Smooth muscle cell (in vitro differentiated cells): ENCODE results near the gene UBN1. TPM values are rescaled to one million over a fixed set of nuclear protein-coding genes. Genes with fewer than 3 reads are reported as not detected.

Experiments
- DNase-seq: peaks from one replicate; lab custom pipeline; 2025; ENCODE audit not compliant: unreplicated experiment; lab: John Stamatoyannopoulos, UW
- H2AFZ ChIP-seq: fragments of 200-600 bp; sonication (generic); 2 replicates; pipeline ENCODE4 v1.6.0; 2016; ENCODE audit warnings: antibody characterized with exemption, low read depth, mild to moderate bottlenecking
- H3F3A ChIP-seq: fragments of 200-600 bp; sonication (generic); 2 replicates; pipeline ENCODE4 v1.6.0; 2017; ENCODE audit warnings: antibody characterized with exemption, low read depth
- H3K27ac ChIP-seq: fragments of 200-600 bp; sonication (generic); 2 replicates; pipeline ENCODE4 v1.5.1; 2016; ENCODE audit warnings: low read depth, mild to moderate bottlenecking
- H3K27me3 ChIP-seq: fragments of 200-600 bp; sonication (generic); 2 replicates; pipeline ENCODE4 v1.6.1; 2016; ENCODE audit warnings: low read depth, mild to moderate bottlenecking
- H3K36me3 ChIP-seq: fragments of 200-600 bp; sonication (generic); 2 replicates; pipeline ENCODE4 v1.5.1; 2016; ENCODE audit warnings: low read depth
- H3K4me1 ChIP-seq: fragments of 200-600 bp; sonication (generic); 2 replicates; pipeline ENCODE4 v1.5.1; 2016; ENCODE audit warnings: low read depth
- H3K4me2 ChIP-seq: fragments of 200-600 bp; sonication (generic); 2 replicates; pipeline ENCODE4 v1.6.0; 2016; ENCODE audit warnings: mild to moderate bottlenecking
- H3K4me3 ChIP-seq: fragments of 200-600 bp; sonication (generic); 2 replicates; pipeline ENCODE4 v1.5.1; 2016; ENCODE audit warnings: mild to moderate bottlenecking
- H3K79me2 ChIP-seq: fragments of 200-600 bp; sonication (generic); 2 replicates; pipeline ENCODE4 v1.6.0; 2016; ENCODE audit warnings: low read depth, mild to moderate bottlenecking
- H3K9ac ChIP-seq: fragments of 200-600 bp; sonication (generic); 2 replicates; pipeline ENCODE4 v1.6.0; 2016; ENCODE audit warnings: low read depth
- H3K9me3 ChIP-seq: fragments of 200-600 bp; sonication (generic); replicated peaks from 2 replicates; pipeline ENCODE4 v1.5.1; 2016; ENCODE audit warnings: low read depth
- H4K20me1 ChIP-seq: fragments of 200-600 bp; sonication (generic); 2 replicates; pipeline ENCODE4 v1.6.0; 2016; ENCODE audit warnings: low read depth
- WGBS: methylation state at CpG from one replicate; pipeline ENCODE4 v1.1.7; 2016; ENCODE audit warnings: low lambda C conversion rate; 5-methylcytosine and 5-hydroxymethylcytosine counted together
- polyA plus RNA-seq: library from polyadenylated mRNA; unstranded; fragments of >200 nt; fragmentation: Nextera tagmentation; extraction: Ambion mirVana; gene quantifications from 2 replicates; pipeline ENCODE4 v1.2.1, GENCODE V29; 2016
- total RNA-seq: library from RNA; depleted of rRNA; stranded (reverse); fragments of >200 nt; gene quantifications from 2 replicates; pipeline ENCODE4 v1.2.3, GENCODE V29; 2014
- TF ChIP-seq, protein P1 (sequence below): fragments of 200-600 bp; sonication (generic); IDR thresholded peaks from 2 replicates; pipeline ENCODE4 v1.5.1; 2017; ENCODE audit warnings: borderline replicate concordance, mild to moderate bottlenecking, antibody characterized with exemption; ENCODE audit not compliant: insufficient read depth, poor library complexity, severe bottlenecking

UBN1 gene
- total and polyA plus RNA-seq, 2 experiments from 2014 or later = 16.2 to 29.7 TPM

DNA sequence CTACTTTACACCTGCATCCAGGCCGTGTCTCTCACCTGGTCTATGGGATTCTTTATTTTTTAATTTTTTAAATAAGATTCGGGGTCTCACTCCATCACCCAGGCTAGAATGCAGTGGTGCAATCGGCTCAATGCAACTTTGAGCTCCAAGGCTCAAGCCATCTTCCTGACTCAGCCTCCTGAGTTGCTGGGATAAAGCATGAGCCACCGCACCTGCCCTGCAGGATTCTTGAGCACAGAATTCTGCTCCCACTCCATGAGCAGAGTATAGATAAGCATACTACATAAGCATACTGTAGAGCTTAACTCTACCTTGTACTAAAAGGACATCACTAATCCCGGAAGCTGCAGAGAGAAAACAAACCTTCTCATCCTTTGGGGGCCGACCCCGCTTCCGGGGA lies 15.7 kb upstream of the UBN1 start:
- H3K79me2 ChIP-seq = peaks cover 14% of the 10 kb centered on the region
- H3K27ac ChIP-seq = no peak overlapping the region
- H3K4me2 ChIP-seq = no peak overlapping the region
- peaks cover 37% of the 10 kb centered on the region for H4K20me1 ChIP-seq
- no peaks in the 10 kb centered on the region for H3F3A ChIP-seq
- no peak overlapping the region for H3K9ac ChIP-seq
- no peaks in the 10 kb centered on the region for H3K9me3 ChIP-seq
- peaks cover 17% of the 10 kb centered on the region for H3K36me3 ChIP-seq
- H3K4me1 ChIP-seq = no peaks in the 10 kb centered on the region
- no peak overlapping the region for H2AFZ ChIP-seq
- WGBS = 99% methylated on average over 8 of the region's 8 CpGs
- no peak for DNase-seq
- no peak overlapping the region for H3K4me3 ChIP-seq
- no peaks in the 10 kb centered on the region for H3K27me3 ChIP-seq
- TF ChIP-seq, protein P1, sequence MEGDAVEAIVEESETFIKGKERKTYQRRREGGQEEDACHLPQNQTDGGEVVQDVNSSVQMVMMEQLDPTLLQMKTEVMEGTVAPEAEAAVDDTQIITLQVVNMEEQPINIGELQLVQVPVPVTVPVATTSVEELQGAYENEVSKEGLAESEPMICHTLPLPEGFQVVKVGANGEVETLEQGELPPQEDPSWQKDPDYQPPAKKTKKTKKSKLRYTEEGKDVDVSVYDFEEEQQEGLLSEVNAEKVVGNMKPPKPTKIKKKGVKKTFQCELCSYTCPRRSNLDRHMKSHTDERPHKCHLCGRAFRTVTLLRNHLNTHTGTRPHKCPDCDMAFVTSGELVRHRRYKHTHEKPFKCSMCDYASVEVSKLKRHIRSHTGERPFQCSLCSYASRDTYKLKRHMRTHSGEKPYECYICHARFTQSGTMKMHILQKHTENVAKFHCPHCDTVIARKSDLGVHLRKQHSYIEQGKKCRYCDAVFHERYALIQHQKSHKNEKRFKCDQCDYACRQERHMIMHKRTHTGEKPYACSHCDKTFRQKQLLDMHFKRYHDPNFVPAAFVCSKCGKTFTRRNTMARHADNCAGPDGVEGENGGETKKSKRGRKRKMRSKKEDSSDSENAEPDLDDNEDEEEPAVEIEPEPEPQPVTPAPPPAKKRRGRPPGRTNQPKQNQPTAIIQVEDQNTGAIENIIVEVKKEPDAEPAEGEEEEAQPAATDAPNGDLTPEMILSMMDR = no peak

- no peak overlapping the region for H3K4me2 ChIP-seq
- no peak for DNase-seq
- H4K20me1 ChIP-seq = peaks cover 37% of the 10 kb centered on the region
- TF ChIP-seq, protein P1 = no peak
- H3K4me3 ChIP-seq = no peak overlapping the region
- H3K27ac ChIP-seq = no peak overlapping the region
- no peaks in the 10 kb centered on the region for H3K27me3 ChIP-seq
- H3F3A ChIP-seq = no peaks in the 10 kb centered on the region
- no peaks in the 10 kb centered on the region for H3K4me1 ChIP-seq
- H3K79me2 ChIP-seq = peaks cover 14% of the 10 kb centered on the region
- H3K9me3 ChIP-seq = no peaks in the 10 kb centered on the region
- H2AFZ ChIP-seq = no peak overlapping the region
- peaks cover 17% of the 10 kb centered on the region for H3K36me3 ChIP-seq
- WGBS = 99% methylated on average over 6 of the region's 6 CpGs
- H3K9ac ChIP-seq = no peak overlapping the region
Measured at GRCh38 chr16:4832698-4833343, 14.5 kb upstream of the UBN1 start.

GRCh38 chr16:4833584-4833983 lies 13.7 kb upstream of the UBN1 start:
- H3K27ac ChIP-seq = no peak overlapping the region
- no peaks in the 10 kb centered on the region for H3K27me3 ChIP-seq
- no peak overlapping the region for H3K4me3 ChIP-seq
- no peak for DNase-seq
- TF ChIP-seq, protein P1 = no peak
- H3K4me1 ChIP-seq = no peaks in the 10 kb centered on the region
- no peak overlapping the region for H3K4me2 ChIP-seq
- WGBS = 100% methylated on average over 1 of the region's 1 CpG
- peaks cover 14% of the 10 kb centered on the region for H3K79me2 ChIP-seq
- H4K20me1 ChIP-seq = peaks cover 37% of the 10 kb centered on the region
- H3F3A ChIP-seq = no peaks in the 10 kb centered on the region
- H3K9ac ChIP-seq = no peak overlapping the region
- H3K9me3 ChIP-seq = no peaks in the 10 kb centered on the region
- H2AFZ ChIP-seq = no peak overlapping the region
- H3K36me3 ChIP-seq = peaks cover 17% of the 10 kb centered on the region

DNA sequence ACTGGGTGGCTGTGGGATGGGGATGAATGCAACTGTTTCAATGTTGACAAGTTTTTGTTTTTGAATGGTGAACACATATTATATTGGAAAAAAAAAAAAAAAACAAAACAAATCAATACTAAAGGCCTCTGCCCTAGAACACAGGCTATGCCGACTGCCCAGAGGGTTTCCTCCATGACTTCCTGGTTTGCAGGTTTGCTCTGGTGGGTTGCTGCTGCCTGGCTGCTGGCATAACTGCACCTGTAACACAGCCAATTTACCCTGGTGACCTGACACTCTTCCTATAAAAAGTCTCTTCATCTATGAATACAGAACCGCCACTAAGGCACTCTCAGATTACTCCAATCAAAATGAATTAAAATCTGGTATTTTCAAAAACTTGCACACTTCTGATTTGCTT lies 10.6 kb upstream of the UBN1 start:
- DNase-seq = no peak
- H3K4me2 ChIP-seq = no peak overlapping the region
- H4K20me1 ChIP-seq = peaks cover 54% of the 10 kb centered on the region
- peaks cover 11% of the 10 kb centered on the region for H3F3A ChIP-seq
- H3K9ac ChIP-seq = no peak overlapping the region
- no peaks in the 10 kb centered on the region for H3K4me1 ChIP-seq
- no peaks in the 10 kb centered on the region for H3K27me3 ChIP-seq
- no peak overlapping the region for H2AFZ ChIP-seq
- H3K36me3 ChIP-seq = peaks cover 13% of the 10 kb centered on the region
- WGBS = 100% methylated on average over 2 of the region's 2 CpGs
- no peak overlapping the region for H3K4me3 ChIP-seq
- no peak overlapping the region for H3K27ac ChIP-seq
- TF ChIP-seq, protein P1 = no peak
- H3K79me2 ChIP-seq = peaks cover 14% of the 10 kb centered on the region
- no peaks in the 10 kb centered on the region for H3K9me3 ChIP-seq
